ENCODE data around the gene SPCS2. TPM values are rescaled to one million over a fixed set of nuclear protein-coding genes. Genes with fewer than 3 reads are reported as not detected.

Gene SPCS2
- total and polyA plus RNA-seq, 2 donors (not counting 3 experiments of a cell fraction or from before 2014, with no cell fraction given), result 88.9 to 140 TPM

DNA sequence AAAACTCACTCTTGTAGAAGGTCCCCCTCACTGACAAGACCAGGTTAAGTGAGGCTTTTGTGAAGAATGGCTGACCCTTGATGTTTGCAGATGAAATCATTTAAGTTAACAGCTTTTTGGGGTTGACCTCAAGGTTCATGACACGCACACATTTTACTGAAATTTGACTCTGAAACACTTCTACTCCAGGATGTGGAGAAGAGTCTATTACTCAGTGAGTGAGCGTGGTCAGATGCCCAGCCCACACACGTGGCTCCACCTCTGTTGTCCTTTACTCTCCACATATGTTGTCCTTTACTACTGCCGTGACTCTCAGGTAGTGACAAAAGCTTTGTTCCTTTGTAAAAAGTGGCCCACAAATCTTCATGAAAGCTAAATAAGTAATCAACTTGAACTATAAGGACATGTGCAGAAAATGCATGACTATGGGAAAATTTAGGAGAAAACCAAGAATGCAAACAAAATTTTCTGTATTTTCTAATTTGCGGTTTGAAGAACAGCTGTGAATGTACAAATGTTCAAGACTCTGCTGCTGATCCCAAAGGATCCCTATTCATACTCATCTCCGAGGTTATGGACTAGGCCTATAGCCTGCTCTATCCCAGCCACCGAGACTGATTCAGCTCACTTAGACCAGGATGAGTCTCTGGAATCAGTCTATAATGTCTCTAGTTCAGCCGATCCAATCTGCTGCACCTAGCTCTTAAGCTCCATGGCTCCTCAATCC, 22.6 kb upstream of the SPCS2 start:
- FAIRE-seq (no peak), DNase-seq (ENCODE audit: low read depth, low spot score) (no peak)
- ChIA-PET CTCF (interaction anchor here (0.6 to 3.5 kb wide), 8 partner anchors 88 to 322 kb away, joined by 3 to 14 read pairs (median 6); no protein-coding TSS in a partner anchor), POLR2A (no interaction called here)
- H3K9me1 ChIP-seq (replicated peaks; ENCODE audit: control insufficient read depth, extremely low read depth, insufficient read depth, low read length), result no peaks in the 10 kb centered on the region
- H3K9me3 ChIP-seq (replicated peaks; ENCODE audit: control insufficient read depth, insufficient read depth, low read length), result no peaks in the 10 kb centered on the region
- H3K9ac ChIP-seq (replicated peaks; ENCODE audit: extremely low read depth, insufficient read depth, low read length), result no peak overlapping the region
- H4K20me1 ChIP-seq (replicated peaks; ENCODE audit: control insufficient read depth, extremely low read depth, insufficient read depth, low read length), result no peaks in the 10 kb centered on the region
- no peak overlapping the region for H3K4me3 ChIP-seq (replicated peaks in 1 of 3; ENCODE audit: insufficient read depth in 1 of 3, low read depth in 1 of 3, low read length in 3 of 3)
- H3K4me2 ChIP-seq (ENCODE audit: insufficient read depth, low read length), result no peak overlapping the region
- TF ChIP-seq, protein P1, sequence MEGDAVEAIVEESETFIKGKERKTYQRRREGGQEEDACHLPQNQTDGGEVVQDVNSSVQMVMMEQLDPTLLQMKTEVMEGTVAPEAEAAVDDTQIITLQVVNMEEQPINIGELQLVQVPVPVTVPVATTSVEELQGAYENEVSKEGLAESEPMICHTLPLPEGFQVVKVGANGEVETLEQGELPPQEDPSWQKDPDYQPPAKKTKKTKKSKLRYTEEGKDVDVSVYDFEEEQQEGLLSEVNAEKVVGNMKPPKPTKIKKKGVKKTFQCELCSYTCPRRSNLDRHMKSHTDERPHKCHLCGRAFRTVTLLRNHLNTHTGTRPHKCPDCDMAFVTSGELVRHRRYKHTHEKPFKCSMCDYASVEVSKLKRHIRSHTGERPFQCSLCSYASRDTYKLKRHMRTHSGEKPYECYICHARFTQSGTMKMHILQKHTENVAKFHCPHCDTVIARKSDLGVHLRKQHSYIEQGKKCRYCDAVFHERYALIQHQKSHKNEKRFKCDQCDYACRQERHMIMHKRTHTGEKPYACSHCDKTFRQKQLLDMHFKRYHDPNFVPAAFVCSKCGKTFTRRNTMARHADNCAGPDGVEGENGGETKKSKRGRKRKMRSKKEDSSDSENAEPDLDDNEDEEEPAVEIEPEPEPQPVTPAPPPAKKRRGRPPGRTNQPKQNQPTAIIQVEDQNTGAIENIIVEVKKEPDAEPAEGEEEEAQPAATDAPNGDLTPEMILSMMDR (IDR thresholded peaks at IDR 0.05; ENCODE audit: extremely low read depth in 1 of 2, insufficient read depth in 1 of 2, low read depth in 1 of 2, low read length in 2 of 2), result no peak
- TF ChIP-seq MYC (IDR thresholded peaks at IDR 0.05; ENCODE audit: low read depth, low read length), result no peak
- TF ChIP-seq, protein P2, sequence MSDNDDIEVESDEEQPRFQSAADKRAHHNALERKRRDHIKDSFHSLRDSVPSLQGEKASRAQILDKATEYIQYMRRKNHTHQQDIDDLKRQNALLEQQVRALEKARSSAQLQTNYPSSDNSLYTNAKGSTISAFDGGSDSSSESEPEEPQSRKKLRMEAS (IDR thresholded peaks at IDR 0.05; ENCODE audit: insufficient read depth, insufficient read length), result no peak
- TF ChIP-seq POLR2A (IDR thresholded peaks at IDR 0.05; ENCODE audit: low read depth, low read length), result no peak
- TF ChIP-seq JUN (IDR thresholded peaks at IDR 0.05; ENCODE audit: borderline replicate concordance, insufficient read depth, insufficient read length, low read depth), result no peak
- no peak for TF ChIP-seq GATA2 (IDR thresholded peaks at IDR 0.05; ENCODE audit: insufficient read depth, insufficient read length, low read depth, low read length)
- TF ChIP-seq EZH2 (IDR thresholded peaks at IDR 0.05; ENCODE audit: borderline replicate concordance, low read depth, low read length, severe bottlenecking), result no peak
- TF ChIP-seq POLR2AphosphoS5 (IDR thresholded peaks at IDR 0.05; ENCODE audit: insufficient read depth, low read depth, low read length), result no peak
- TF ChIP-seq FOS (IDR thresholded peaks at IDR 0.05; ENCODE audit: borderline replicate concordance, insufficient read depth, low read length), result no peak
- H3K36me3 ChIP-seq (ENCODE audit: control insufficient read depth in 2 of 2, extremely low read depth in 1 of 2, insufficient read depth in 2 of 2, low read length in 2 of 2), result peaks cover 0 to 2% of the 10 kb centered on the region in 2 experiments
- no peaks in the 10 kb centered on the region for H3K79me2 ChIP-seq (ENCODE audit: control insufficient read depth, insufficient read depth, low read length)
- peaks cover 11% of the 10 kb centered on the region for H3K4me1 ChIP-seq (ENCODE audit: control insufficient read depth, extremely low read depth, insufficient read depth, low read length)
- dilution Hi-C loops (cut with MboI; ENCODE audit: extremely low pct_ligation_motif_present, low sequenced_read_pairs), result no loop called here
- no TSS peak for BruUV-seq (replicated peaks)
- intact Hi-C loops (cut with micrococcal nuclease), result no loop called here
- no peaks in the 10 kb centered on the region for H3K27me3 ChIP-seq (ENCODE audit: control insufficient read depth in 2 of 2, insufficient read depth in 2 of 2, low read length in 2 of 2)
- H3K27ac ChIP-seq (ENCODE audit: insufficient read depth, low read depth, low read length), result no peak overlapping the region
- H2AFZ ChIP-seq (ENCODE audit: low read depth, low read length), result no peak overlapping the region
